HepG2 (cell line): ENCODE measurements around the gene GGA3. TPM values are rescaled to one million over a fixed set of nuclear protein-coding genes. Genes with fewer than 3 reads are reported as not detected.
A peak's percentile ranks its signal among the peaks of the same experiment; 100 is the strongest.

Experiments used
- ASH2L ChIP-seq: fragments of 300-600, 200-600 bp; sonication (generic); IDR thresholded peaks from 2 replicates; pipeline ENCODE4 v1.7.0; 2017; ENCODE audit warnings: low read depth, mild to moderate bottlenecking, moderate library complexity, mixed read lengths, low read length; ENCODE audit not compliant: insufficient read length
- CEBPG ChIP-seq: IDR thresholded peaks from 2 replicates; pipeline ENCODE4 v1.6.1; 2016
- DMAP1 ChIP-seq: IDR thresholded peaks from 2 replicates; pipeline ENCODE4 v1.6.1; 2016
- FOXA3 ChIP-seq: IDR thresholded peaks from 2 replicates; pipeline ENCODE4 v1.6.1; 2016; ENCODE audit warnings: missing genetic modification reagents, missing compliant biosample characterization
- FOXM1 ChIP-seq: sonication (generic); formaldehyde crosslinking; IDR thresholded peaks from 2 replicates; pipeline ENCODE4 v1.5.0; 2020; ENCODE audit warnings: missing genetic modification reagents
- HNF1A ChIP-seq, 2 experiments: sonication (generic) in 1 of 2; formaldehyde crosslinking in 1 of 2; IDR thresholded peaks; 2 replicates each; pipeline versions ENCODE4 v1.4.0 to v1.6.1; 2016 to 2020; ENCODE audit warnings: borderline replicate concordance in 1 of 2, low read depth in 1 of 2, mild to moderate bottlenecking in 1 of 2, missing genetic modification reagents in 1 of 2
- KDM5A ChIP-seq: fragments of 200-600 bp; sonication (generic); IDR thresholded peaks from 2 replicates; pipeline ENCODE4 v1.7.0; 2018; ENCODE audit warnings: antibody characterized with exemption, mild to moderate bottlenecking, low read length, borderline replicate concordance
- MYNN ChIP-seq: sonication (generic); formaldehyde crosslinking; IDR thresholded peaks from 2 replicates; pipeline ENCODE4 v1.4.0; 2020; ENCODE audit warnings: mild to moderate bottlenecking, low read depth, missing genetic modification reagents
- PREB ChIP-seq: sonication (generic); formaldehyde crosslinking; IDR thresholded peaks from 2 replicates; pipeline ENCODE4 v1.4.0; 2020; ENCODE audit warnings: missing genetic modification reagents
- TBX3 ChIP-seq: fragments of 450-650 bp; IDR thresholded peaks from 2 replicates; pipeline ENCODE4 v1.6.1; 2017; ENCODE audit warnings: antibody characterized with exemption, mild to moderate bottlenecking, inconsistent platforms, borderline replicate concordance
- ZBTB7B ChIP-seq: sonication (generic); formaldehyde crosslinking; IDR thresholded peaks from 2 replicates; pipeline ENCODE4 v1.4.0; 2020; ENCODE audit warnings: missing genetic modification reagents
- ZBTB8A ChIP-seq: sonication (generic); formaldehyde crosslinking; IDR thresholded peaks from 2 replicates; pipeline ENCODE4 v1.4.0; 2020; ENCODE audit warnings: mild to moderate bottlenecking, low read depth, missing genetic modification reagents, borderline replicate concordance
- ZFY ChIP-seq: sonication (generic); formaldehyde crosslinking; IDR thresholded peaks from 2 replicates; pipeline ENCODE4 v1.4.0; 2020; ENCODE audit warnings: missing genetic modification reagents
- ZNF101 ChIP-seq: sonication (generic); formaldehyde crosslinking; IDR thresholded peaks from 2 replicates; pipeline ENCODE4 v1.4.0; 2020; ENCODE audit warnings: mild to moderate bottlenecking, low read depth, missing genetic modification reagents, borderline replicate concordance
- ZNF513 ChIP-seq: sonication (generic); formaldehyde crosslinking; conservative IDR thresholded peaks from 2 replicates; pipeline ENCODE4 v1.5.0; 2020; ENCODE audit warnings: missing genetic modification reagents
- ZNF652 ChIP-seq: IDR thresholded peaks from 2 replicates; pipeline ENCODE4 v1.6.1; 2016; ENCODE audit warnings: low read depth, borderline replicate concordance
- ZNF776 ChIP-seq: sonication (generic); formaldehyde crosslinking; IDR thresholded peaks from 2 replicates; pipeline ENCODE4 v1.4.0; 2020; ENCODE audit warnings: mild to moderate bottlenecking, missing genetic modification reagents
- ZNF782 ChIP-seq: sonication (generic); formaldehyde crosslinking; IDR thresholded peaks from 2 replicates; pipeline ENCODE4 v1.4.0; 2020; ENCODE audit warnings: missing genetic modification reagents, mild to moderate bottlenecking, borderline replicate concordance
- ZNF878 ChIP-seq: sonication (generic); formaldehyde crosslinking; IDR thresholded peaks from 2 replicates; pipeline ENCODE4 v1.8.1; 2023; ENCODE audit warnings: mild to moderate bottlenecking, missing genetic modification reagents, moderate library complexity
- polyA plus RNA-seq, 8 experiments: library from polyadenylated mRNA; depleted of rRNA in 3 of 8; stranded (reverse) in 7 of 8; unstranded in 1 of 8; fragments of >200 nt; fragmentation: Illumina TruSeq in 4 of 8; extraction: Trizol in 4 of 8; gene quantifications; 2 replicates each; pipeline versions ENCODE4 v1.2.1 to v1.2.3, GENCODE V29; 2011 to 2016; ENCODE audit warnings: low read depth in 4 of 8, missing spikeins in 1 of 8, mixed read lengths in 1 of 8; ENCODE audit not compliant: insufficient read depth in 1 of 8
- total RNA-seq, 5 experiments: library from RNA; depleted of rRNA; stranded (reverse); fragments of >200 nt; fragmentation: Illumina TruSeq; extraction: Trizol; gene quantifications; 2 replicates each; pipeline ENCODE4 v1.2.3, GENCODE V29; 2016; ENCODE audit warnings: low read depth in 1 of 5
- TF ChIP-seq, protein P1 (sequence below): sonication (generic); formaldehyde crosslinking; conservative IDR thresholded peaks from 2 replicates; pipeline ENCODE4 v1.8.0; 2022; ENCODE audit warnings: low read depth, missing genetic modification reagents

The GGA3 gene
- total and polyA plus RNA-seq, 2 of the 13 experiments (the other 11 are each of a cell fraction or from before 2014, with no cell fraction given): 28.4 to 43.7 TPM

DNA sequence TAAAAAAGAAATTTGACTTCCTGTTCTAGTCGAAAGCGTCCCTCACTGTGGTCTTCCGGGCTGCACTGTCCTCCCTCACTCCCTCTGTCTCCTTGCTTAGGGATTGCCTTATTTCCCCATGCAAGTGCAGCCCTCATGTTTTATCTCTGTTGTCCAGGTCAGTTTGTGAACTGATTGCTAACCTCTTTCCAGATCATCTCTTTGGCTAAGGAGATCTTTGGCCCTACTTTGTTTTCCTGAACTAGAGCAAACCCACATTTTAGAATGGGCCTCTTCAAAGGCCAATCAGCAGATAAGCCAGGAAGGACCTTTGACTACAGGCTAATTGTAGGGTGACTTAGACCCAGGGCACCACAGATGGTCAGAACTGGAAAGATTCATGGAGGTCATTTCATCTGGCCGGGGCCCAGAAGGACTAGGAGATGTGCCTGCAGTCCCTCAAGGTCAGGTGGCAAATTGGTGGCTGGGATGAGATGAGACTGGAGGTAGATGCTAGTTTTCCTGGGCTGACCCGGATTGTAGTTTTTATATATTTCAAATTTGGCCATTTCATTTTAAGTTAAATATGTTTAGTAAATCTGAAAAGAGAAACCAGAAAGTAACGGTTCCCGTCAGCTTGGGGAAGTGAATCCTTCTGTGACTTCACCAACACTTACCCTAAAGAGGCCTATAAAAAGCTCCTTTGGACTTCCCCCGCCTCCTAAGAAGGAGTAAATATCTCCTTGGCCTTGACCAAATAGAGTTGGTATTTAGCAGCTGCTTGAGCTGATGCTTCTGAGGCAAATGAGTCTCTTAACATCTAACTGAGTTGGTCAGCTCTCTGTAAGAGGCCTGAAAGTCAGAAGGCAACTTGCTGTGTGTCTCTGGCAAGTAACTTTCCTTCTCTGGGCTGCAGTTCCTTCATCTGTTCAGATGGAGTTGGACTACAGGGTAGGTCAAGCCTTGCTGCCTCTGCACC is 34.1 kb upstream of the GGA3 start (continued):
- TF ChIP-seq ZNF513 (CRISPR knock-in tag) (no peak), HNF1A (IDR thresholded peaks at IDR 0.05; ENCODE audit: low read depth) (0 out of 2 replicates have a peak, but pooled peaks have one; percentile 49), HNF1A (CRISPR knock-in tag; IDR thresholded peaks at IDR 0.05; ENCODE audit: borderline replicate concordance) (peak; percentile 71; the same call in 1 of the 2 replicates), ZNF776 (CRISPR knock-in tag) (no peak), ZNF101 (CRISPR knock-in tag) (no peak), PREB (CRISPR knock-in tag) (no peak), KDM5A (no peak), FOXM1 (CRISPR knock-in tag) (no peak), FOXA3 (CRISPR knock-in tag) (peak; percentile 74), DMAP1 (CRISPR knock-in tag) (peak; percentile 68), ASH2L (peak; percentile 72), ZBTB8A (CRISPR knock-in tag) (0 out of 2 replicates have a peak, but pooled peaks have one; percentile 67), ZNF652 (CRISPR knock-in tag) (no peak; the same call in 1 of the 2 replicates), ZNF878 (CRISPR knock-in tag) (peak; percentile 73; the same call in 1 of the 2 replicates), ZNF782 (CRISPR knock-in tag) (0 out of 2 replicates have a peak, but pooled peaks have one; percentile 49), MYNN (CRISPR knock-in tag) (no peak), CEBPG (CRISPR knock-in tag) (peak; percentile 86), ZBTB7B (CRISPR knock-in tag) (peak; percentile 61; the same call in 1 of the 2 replicates), TBX3 (no peak), ZFY (CRISPR knock-in tag) (peak; percentile 69)
- TF ChIP-seq, protein P1, sequence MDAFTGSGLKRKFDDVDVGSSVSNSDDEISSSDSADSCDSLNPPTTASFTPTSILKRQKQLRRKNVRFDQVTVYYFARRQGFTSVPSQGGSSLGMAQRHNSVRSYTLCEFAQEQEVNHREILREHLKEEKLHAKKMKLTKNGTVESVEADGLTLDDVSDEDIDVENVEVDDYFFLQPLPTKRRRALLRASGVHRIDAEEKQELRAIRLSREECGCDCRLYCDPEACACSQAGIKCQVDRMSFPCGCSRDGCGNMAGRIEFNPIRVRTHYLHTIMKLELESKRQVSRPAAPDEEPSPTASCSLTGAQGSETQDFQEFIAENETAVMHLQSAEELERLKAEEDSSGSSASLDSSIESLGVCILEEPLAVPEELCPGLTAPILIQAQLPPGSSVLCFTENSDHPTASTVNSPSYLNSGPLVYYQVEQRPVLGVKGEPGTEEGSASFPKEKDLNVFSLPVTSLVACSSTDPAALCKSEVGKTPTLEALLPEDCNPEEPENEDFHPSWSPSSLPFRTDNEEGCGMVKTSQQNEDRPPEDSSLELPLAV (CRISPR knock-in tag): no peak
